ENCODE measurements around the gene RPL36AL. TPM values are rescaled to one million over a fixed set of nuclear protein-coding genes. Genes with fewer than 3 reads are reported as not detected.

RPL36AL gene
- total RNA-seq, 1 donor from 2014 or later = 243 TPM

GRCh38 chr14:49636866-49637265 is 16.4 kb upstream of the RPL36AL start:
- Histone ChIP-seq H3K9me3 (ENCODE audit: control insufficient read depth in 3 of 3, low read length in 3 of 3) (no peaks in the 10 kb centered on the region), H3K9ac (ENCODE audit: low read depth in 1 of 3, low read length in 3 of 3) (no peak overlapping the region), H3K4me3 (ENCODE audit: low read length in 3 of 3) (no peak overlapping the region), H3K27ac (ENCODE audit: low read depth, low read length) (no peak overlapping the region), H3K4me1 (ENCODE audit: control insufficient read depth in 3 of 3, insufficient read depth in 3 of 3, low read length in 3 of 3) (peaks cover 10 to 22% (median 16%) of the 10 kb centered on the region in 3 donors), H3K27me3 (ENCODE audit: control insufficient read depth in 3 of 3, insufficient read depth in 3 of 3, low read length in 3 of 3) (no peaks in the 10 kb centered on the region), H3K36me3 (ENCODE audit: control insufficient read depth in 3 of 3, insufficient read depth in 3 of 3, low read length in 3 of 3) (peaks cover 0 to 9% (median 2%) of the 10 kb centered on the region in 3 donors)

- Histone ChIP-seq H3K9me3 (ENCODE audit: control insufficient read depth in 3 of 3, low read length in 3 of 3) (no peaks in the 10 kb centered on the region), H3K27ac (ENCODE audit: low read depth, low read length) (peak within 1 kb of the TSS; percentile 96), H3K27me3 (ENCODE audit: control insufficient read depth in 3 of 3, insufficient read depth in 3 of 3, low read length in 3 of 3) (no peaks in the 10 kb centered on the region), H3K4me3 (ENCODE audit: low read length in 3 of 3) (peak within 1 kb of the TSS; percentile 88 to 97 (median 95)), H3K36me3 (ENCODE audit: control insufficient read depth in 3 of 3, insufficient read depth in 3 of 3, low read length in 3 of 3) (peaks cover 0 to 8% (median 2%) of the 10 kb centered on the region in 3 donors), H3K9ac (ENCODE audit: low read depth in 1 of 3, low read length in 3 of 3) (peak within 1 kb of the TSS; percentile 90 to 96 (median 95)), H3K4me1 (ENCODE audit: control insufficient read depth in 3 of 3, insufficient read depth in 3 of 3, low read length in 3 of 3) (peaks cover 12 to 24% (median 17%) of the 10 kb centered on the region in 3 donors)
Observed at GRCh38 chr14:49634547-49635334, 14.3 kb upstream of the RPL36AL start, which contains the start of gene DNAAF2. TSS of gene DNAAF2 (minus strand) at chr14:49635244. CDS start at chr14:49635149, 95 bp downstream.

GRCh38 chr14:49633640-49634546 is 13.5 kb upstream of the RPL36AL start:
- Histone ChIP-seq H3K9me3 (ENCODE audit: control insufficient read depth in 3 of 3, low read length in 3 of 3) (no peaks in the 10 kb centered on the region), H3K9ac (ENCODE audit: low read depth in 1 of 3, low read length in 3 of 3) (peak overlapping the region; percentile 90 to 96 (median 95)), H3K27me3 (ENCODE audit: control insufficient read depth in 3 of 3, insufficient read depth in 3 of 3, low read length in 3 of 3) (no peaks in the 10 kb centered on the region), H3K27ac (ENCODE audit: low read depth, low read length) (peak overlapping the region; percentile 96), H3K4me1 (ENCODE audit: control insufficient read depth in 3 of 3, insufficient read depth in 3 of 3, low read length in 3 of 3) (peaks cover 12 to 24% (median 17%) of the 10 kb centered on the region in 3 donors), H3K36me3 (ENCODE audit: control insufficient read depth in 3 of 3, insufficient read depth in 3 of 3, low read length in 3 of 3) (peaks cover 0 to 8% (median 2%) of the 10 kb centered on the region in 3 donors), H3K4me3 (ENCODE audit: low read length in 3 of 3) (peak overlapping the region; percentile 88 to 97 (median 95))

GRCh38 chr14:49623941-49624839 is 3.8 kb upstream of the RPL36AL start:
- Histone ChIP-seq H3K27ac (ENCODE audit: low read depth, low read length) (no peak overlapping the region), H3K36me3 (ENCODE audit: control insufficient read depth in 3 of 3, insufficient read depth in 3 of 3, low read length in 3 of 3) (peaks cover 0 to 6% (median 0%) of the 10 kb centered on the region in 3 donors), H3K9me3 (ENCODE audit: control insufficient read depth in 3 of 3, low read length in 3 of 3) (no peaks in the 10 kb centered on the region), H3K4me3 (ENCODE audit: low read length in 3 of 3) (no peak overlapping the region), H3K27me3 (ENCODE audit: control insufficient read depth in 3 of 3, insufficient read depth in 3 of 3, low read length in 3 of 3) (no peaks in the 10 kb centered on the region), H3K4me1 (ENCODE audit: control insufficient read depth in 3 of 3, insufficient read depth in 3 of 3, low read length in 3 of 3) (peaks cover 25 to 35% (median 25%) of the 10 kb centered on the region in 3 donors), H3K9ac (ENCODE audit: low read depth in 1 of 3, low read length in 3 of 3) (no peak overlapping the region)

- H3K4me1 ChIP-seq (ENCODE audit: control insufficient read depth in 3 of 3, insufficient read depth in 3 of 3, low read length in 3 of 3) = peaks cover 25 to 35% (median 26%) of the 10 kb centered on the region in 3 donors
- H3K27ac ChIP-seq (ENCODE audit: low read depth, low read length) = no peak overlapping the region
- H3K36me3 ChIP-seq (ENCODE audit: control insufficient read depth in 3 of 3, insufficient read depth in 3 of 3, low read length in 3 of 3) = peaks cover 0 to 10% (median 1%) of the 10 kb centered on the region in 3 donors
- no peak overlapping the region for H3K9ac ChIP-seq (ENCODE audit: low read depth in 1 of 3, low read length in 3 of 3)
- H3K9me3 ChIP-seq (ENCODE audit: control insufficient read depth in 3 of 3, low read length in 3 of 3) = no peaks in the 10 kb centered on the region
- H3K27me3 ChIP-seq (ENCODE audit: control insufficient read depth in 3 of 3, insufficient read depth in 3 of 3, low read length in 3 of 3) = no peaks in the 10 kb centered on the region
- no peak overlapping the region for H3K4me3 ChIP-seq (ENCODE audit: low read length in 3 of 3)
Observed at GRCh38 chr14:49623387-49623786, 3.0 kb upstream of the RPL36AL start.

- H3K27me3 ChIP-seq (ENCODE audit: control insufficient read depth in 3 of 3, insufficient read depth in 3 of 3, low read length in 3 of 3) = no peaks in the 10 kb centered on the region
- peak overlapping the region; percentile 9 for H3K27ac ChIP-seq (ENCODE audit: low read depth, low read length)
- H3K9me3 ChIP-seq (ENCODE audit: control insufficient read depth in 3 of 3, low read length in 3 of 3) = no peaks in the 10 kb centered on the region
- peak overlapping the region; percentile 93 to 99 (median 98) for H3K9ac ChIP-seq (ENCODE audit: low read depth in 1 of 3, low read length in 3 of 3)
- peaks cover 25 to 35% (median 26%) of the 10 kb centered on the region in 3 donors for H3K4me1 ChIP-seq (ENCODE audit: control insufficient read depth in 3 of 3, insufficient read depth in 3 of 3, low read length in 3 of 3)
- peaks cover 2 to 22% (median 12%) of the 10 kb centered on the region in 3 donors for H3K36me3 ChIP-seq (ENCODE audit: control insufficient read depth in 3 of 3, insufficient read depth in 3 of 3, low read length in 3 of 3)
- H3K4me3 ChIP-seq (ENCODE audit: low read length in 3 of 3) = peak overlapping the region; percentile 83 to 97 (median 96)
Observed at GRCh38 chr14:49622022-49622607, 1.7 kb upstream of the RPL36AL start.

GRCh38 chr14:49621114-49621881 is 872 bp upstream of the RPL36AL start:
- no peaks in the 10 kb centered on the region for H3K9me3 ChIP-seq (ENCODE audit: control insufficient read depth in 3 of 3, low read length in 3 of 3)
- H3K36me3 ChIP-seq (ENCODE audit: control insufficient read depth in 3 of 3, insufficient read depth in 3 of 3, low read length in 3 of 3) = peaks cover 2 to 24% (median 12%) of the 10 kb centered on the region in 3 donors
- peaks cover 25 to 35% (median 26%) of the 10 kb centered on the region in 3 donors for H3K4me1 ChIP-seq (ENCODE audit: control insufficient read depth in 3 of 3, insufficient read depth in 3 of 3, low read length in 3 of 3)
- peak overlapping the region; percentile 98 for H3K27ac ChIP-seq (ENCODE audit: low read depth, low read length)
- no peaks in the 10 kb centered on the region for H3K27me3 ChIP-seq (ENCODE audit: control insufficient read depth in 3 of 3, insufficient read depth in 3 of 3, low read length in 3 of 3)
- H3K9ac ChIP-seq (ENCODE audit: low read depth in 1 of 3, low read length in 3 of 3) = peak overlapping the region; percentile 93 to 99 (median 98)
- peak overlapping the region; percentile 83 to 97 (median 96) for H3K4me3 ChIP-seq (ENCODE audit: low read length in 3 of 3)

- Histone ChIP-seq H3K9me3 (ENCODE audit: control insufficient read depth in 3 of 3, low read length in 3 of 3) (no peaks in the 10 kb centered on the region), H3K4me3 (ENCODE audit: low read length in 3 of 3) (peak overlapping the region; percentile 96 to 97 (median 97)), H3K27ac (ENCODE audit: low read depth, low read length) (peak overlapping the region; percentile 98), H3K4me1 (ENCODE audit: control insufficient read depth in 3 of 3, insufficient read depth in 3 of 3, low read length in 3 of 3) (peaks cover 25 to 35% (median 26%) of the 10 kb centered on the region in 3 donors), H3K9ac (ENCODE audit: low read depth in 1 of 3, low read length in 3 of 3) (peak overlapping the region; percentile 98 to 99 (median 99)), H3K27me3 (ENCODE audit: control insufficient read depth in 3 of 3, insufficient read depth in 3 of 3, low read length in 3 of 3) (no peaks in the 10 kb centered on the region), H3K36me3 (ENCODE audit: control insufficient read depth in 3 of 3, insufficient read depth in 3 of 3, low read length in 3 of 3) (peaks cover 2 to 22% (median 12%) of the 10 kb centered on the region in 3 donors)
Observed at GRCh38 chr14:49619730-49620129, 696 bp downstream of the RPL36AL start.

Data from skeletal muscle tissue (tissue), 4 donors.